GM19025 (cell line): Measurements from ENCODE around the gene ASB4.
"Not testable (repeated sequence)": the region's sequence is repeated elsewhere in the genome, so short reads cannot be mapped to it uniquely, and the experiment has no call there.

Source experiments
- ATAC-seq: cut with Tn5 transposase; IDR thresholded peaks from one replicate; pipeline ENCODE4 v1.9.1; 2021; ENCODE audit warnings: mild to moderate bottlenecking, low read depth, moderate library complexity; ENCODE audit not compliant: unreplicated experiment

Gene ASB4

GRCh38 chr7:95485391-95486123 lies at the start of gene ASB4:
TSS of gene ASB4 (plus strand) at chr7:95485943. CDS start at chr7:95485972, 29 bp downstream.
- no peak for ATAC-seq

- ATAC-seq = no peak
Observed at GRCh38 chr7:95436407-95436806, 49.3 kb upstream of the ASB4 start.

- no peak for ATAC-seq
Observed at GRCh38 chr7:95440394-95441038, 45.2 kb upstream of the ASB4 start.

DNA sequence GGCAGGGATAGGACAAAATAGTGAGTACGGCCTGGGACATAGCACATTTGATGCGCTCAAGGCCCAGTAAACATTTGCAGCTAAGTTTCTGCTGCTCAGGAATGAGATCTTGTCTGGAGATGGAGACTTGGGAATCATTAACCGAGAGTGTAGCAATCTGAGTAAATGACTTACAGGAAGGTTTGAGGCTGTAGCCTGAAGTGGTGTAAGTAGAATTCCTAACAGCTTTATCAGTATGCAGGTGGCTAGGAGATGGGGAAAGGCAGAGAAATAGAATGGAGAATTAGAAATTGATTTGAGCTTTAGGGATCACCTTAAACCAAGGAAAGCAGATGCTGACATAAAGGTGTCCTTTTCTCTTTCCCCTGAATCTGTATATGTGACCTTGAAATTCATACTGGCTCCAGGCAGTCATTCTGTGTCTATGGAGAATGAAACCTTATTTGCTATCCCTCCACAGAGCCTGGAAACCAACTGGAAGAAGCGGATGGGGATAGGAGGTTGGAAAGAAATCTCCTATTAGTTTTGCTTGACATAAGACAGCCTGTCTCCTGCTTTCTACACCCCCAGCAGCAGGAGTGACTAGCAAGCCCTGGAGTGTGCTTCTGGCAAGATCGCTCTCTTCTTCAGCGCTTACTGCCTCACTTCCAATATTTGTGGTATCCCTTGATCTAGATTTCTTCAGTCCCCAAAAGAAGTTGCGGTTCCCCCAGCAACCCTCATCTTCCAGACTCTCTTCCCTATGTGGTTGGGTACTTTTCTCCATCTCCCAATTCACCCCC lies 44.5 kb upstream of the ASB4 start:
- no peak for ATAC-seq

DNA sequence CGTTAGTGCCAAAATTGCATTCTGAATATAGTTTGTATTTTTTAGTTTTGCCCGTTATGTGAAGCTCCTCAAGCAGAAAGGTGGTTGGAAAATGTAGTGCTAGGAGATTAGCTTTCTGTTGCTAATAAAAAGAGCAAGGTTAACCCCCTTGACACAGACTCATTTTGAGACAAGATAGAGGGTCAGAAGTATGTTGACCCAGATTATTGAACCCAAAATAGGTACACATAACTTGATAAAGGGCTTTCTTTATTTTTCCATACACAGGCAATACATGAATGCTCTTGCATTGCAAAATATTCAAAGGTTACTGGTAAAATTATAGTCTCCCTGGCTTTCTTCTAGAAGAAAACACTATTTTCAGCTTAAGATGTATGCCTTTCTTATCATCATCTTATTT lies 40.9 kb upstream of the ASB4 start:
- ATAC-seq = no peak

DNA sequence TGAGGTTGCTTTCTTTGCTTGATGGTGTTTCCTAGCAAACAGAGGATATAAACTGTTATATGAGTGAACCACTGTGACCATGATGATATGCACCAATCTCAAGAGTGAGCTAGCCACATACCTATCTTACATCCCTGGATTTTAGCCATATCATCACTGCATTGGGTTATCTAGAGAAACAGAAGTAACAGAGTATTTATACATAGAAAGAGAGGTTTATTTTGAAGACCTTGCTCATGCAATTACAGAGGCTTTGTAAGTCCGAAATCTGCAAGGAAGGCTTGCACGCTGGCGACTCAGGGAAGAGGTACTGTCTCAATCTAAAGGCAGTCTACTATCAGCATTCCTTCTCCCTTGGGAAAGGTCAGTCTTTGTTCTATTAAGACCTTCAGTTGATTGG lies 39.1 kb upstream of the ASB4 start:
- ATAC-seq = no peak

DNA sequence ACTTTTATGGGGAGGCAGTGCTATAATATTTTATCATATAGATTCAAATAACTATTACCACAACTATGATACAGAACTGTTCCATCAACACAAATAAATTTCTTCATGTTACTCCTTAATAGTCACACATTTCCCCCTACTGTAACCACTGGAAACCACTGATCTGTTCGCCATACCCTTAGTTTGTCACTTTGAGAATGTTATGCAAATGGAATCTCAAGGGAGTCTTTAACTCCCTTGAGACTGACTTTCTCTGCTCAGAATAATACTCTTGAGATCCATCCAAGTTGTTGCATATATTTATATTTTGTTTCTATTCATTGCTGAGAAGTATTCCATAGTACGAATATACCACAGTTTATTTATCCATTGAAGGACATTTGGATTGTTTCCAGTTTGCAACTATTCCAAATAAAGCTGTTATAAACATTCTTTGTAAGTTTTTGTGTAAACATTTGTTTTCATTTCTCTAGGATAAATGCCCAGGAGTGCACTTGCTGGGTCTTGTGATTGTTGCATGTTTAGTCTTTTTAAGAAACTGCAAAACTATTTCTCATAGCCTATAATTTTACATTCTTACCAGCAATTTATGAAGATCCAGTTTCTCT lies 31.2 kb upstream of the ASB4 start:
- no peak for ATAC-seq

DNA sequence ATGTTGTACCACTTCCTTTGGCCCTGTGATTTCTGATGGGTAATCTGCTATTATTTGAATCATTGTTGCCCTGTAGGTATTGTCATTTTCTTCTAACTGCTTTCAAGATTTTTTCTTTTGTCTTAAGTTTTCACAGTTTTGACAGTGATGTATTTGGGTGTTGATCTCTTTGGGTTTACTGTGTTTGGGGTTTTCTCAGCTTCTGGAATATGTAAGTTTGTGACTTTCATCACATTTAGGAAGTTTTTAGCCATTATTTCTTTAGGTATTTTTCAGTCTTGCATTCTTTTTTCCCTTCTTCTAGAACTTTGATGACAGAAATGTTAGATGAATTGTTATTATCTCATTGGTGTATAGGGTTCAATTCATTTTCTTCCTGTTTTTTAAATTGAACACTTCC lies 27.8 kb upstream of the ASB4 start:
- ATAC-seq = no peak

GRCh38 chr7:95460653-95461052 lies 25.1 kb upstream of the ASB4 start:
- ATAC-seq = not testable (repeated sequence)

DNA sequence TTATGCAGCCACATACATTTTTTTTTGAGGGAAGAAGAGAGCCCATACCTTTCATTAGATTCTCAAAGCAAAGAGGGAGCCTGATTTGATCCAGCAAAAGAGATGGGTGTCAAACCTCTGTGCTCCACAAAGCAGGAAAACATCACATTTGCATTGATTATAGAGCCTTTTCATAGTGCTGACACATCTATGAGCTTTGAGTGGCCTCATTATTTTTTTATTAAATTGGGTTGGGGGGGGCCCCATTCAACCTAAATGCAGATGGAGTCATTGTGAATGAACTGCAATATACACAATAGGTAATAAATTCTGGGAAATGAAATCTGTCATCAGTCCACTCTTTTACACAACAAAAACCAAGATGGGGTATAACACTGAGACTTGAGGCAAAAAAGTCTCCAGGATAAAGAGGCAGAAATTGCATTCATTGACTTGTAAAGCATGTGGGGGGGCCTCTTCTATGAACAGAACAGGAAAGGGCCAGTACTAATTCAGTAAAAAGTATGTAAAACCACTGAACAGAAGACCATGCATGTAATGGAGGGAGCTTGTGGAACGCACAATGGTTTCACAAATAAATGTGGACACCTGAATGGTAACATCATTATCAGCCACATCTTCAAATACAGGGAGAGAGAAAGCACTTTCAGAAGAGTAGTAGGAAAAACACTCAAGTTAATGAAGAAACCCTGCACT lies 17.7 kb upstream of the ASB4 start:
- ATAC-seq = no peak

DNA sequence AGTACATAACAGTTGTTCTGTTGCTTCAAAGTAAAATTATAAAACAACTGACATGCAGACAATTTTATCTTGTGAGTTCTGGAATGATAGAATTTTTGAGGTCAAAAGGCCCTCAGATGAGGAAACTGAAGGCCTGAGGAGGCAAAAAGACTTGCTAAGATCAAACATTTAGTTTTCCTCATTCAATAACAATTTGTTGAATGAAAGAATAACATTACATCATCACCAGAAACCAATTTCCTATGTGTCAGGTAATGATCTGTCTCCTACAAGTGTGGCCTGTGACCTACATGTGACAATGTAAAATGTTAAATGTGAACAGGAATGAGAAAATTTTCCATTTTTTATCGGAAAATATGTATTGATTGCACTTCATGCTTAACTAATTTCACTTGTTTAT lies 16.6 kb upstream of the ASB4 start:
- ATAC-seq = no peak

GRCh38 chr7:95469848-95470247 lies 15.9 kb upstream of the ASB4 start:
- no peak for ATAC-seq

DNA sequence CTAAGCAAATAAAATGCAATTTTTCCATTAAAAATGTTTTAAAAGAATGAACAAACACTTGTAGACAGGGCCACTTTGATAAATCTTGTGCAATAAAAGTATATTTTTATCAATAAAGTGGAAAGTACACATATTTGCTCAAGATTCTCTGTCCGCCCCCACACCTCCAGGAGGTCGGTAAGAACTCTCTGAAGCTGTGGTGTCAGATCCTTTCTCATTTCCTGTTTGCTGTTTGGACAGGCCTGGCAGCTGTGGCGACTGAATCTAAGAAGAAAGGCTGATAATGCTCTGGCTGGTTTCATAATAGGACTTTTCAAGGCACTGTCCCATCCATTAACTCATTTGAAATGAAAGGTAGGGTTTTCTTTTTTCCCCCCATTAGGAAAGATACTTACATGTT lies 15.3 kb upstream of the ASB4 start:
- ATAC-seq = peak; percentile 93

- ATAC-seq = no peak
Observed at GRCh38 chr7:95471071-95471470, 14.7 kb upstream of the ASB4 start.

DNA sequence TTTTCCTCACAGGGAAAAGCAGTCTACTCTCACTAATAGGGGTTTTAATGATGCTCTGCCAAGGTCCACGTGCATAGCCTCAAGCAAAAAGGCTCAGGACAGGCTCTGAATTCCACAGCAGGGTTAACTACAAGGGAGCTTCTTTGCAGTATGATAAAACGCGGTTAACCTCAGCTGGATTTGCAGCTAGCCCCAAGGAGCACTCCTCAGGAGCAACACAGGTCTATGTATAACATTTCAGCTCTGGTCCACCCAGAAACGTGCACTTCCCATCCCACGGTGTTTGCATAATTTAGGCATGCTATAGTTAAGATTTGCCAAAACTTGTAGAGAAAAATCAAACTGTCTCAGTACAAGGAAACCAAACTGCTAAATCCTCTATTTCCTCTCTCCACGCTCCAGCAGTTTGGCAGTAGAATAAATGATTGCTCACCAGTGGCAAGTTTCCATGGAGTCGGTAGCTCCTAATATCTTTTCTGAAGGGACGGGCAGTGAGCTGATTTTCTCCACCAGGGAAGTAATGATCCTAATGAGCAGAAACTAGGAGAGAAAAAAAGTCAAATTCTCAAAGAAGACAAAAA lies 13.1 kb upstream of the ASB4 start:
- no peak for ATAC-seq

GRCh38 chr7:95473276-95473985 lies 12.3 kb upstream of the ASB4 start:
- no peak for ATAC-seq

- ATAC-seq = no peak
Observed at GRCh38 chr7:95476072-95476847, 9.5 kb upstream of the ASB4 start.

DNA sequence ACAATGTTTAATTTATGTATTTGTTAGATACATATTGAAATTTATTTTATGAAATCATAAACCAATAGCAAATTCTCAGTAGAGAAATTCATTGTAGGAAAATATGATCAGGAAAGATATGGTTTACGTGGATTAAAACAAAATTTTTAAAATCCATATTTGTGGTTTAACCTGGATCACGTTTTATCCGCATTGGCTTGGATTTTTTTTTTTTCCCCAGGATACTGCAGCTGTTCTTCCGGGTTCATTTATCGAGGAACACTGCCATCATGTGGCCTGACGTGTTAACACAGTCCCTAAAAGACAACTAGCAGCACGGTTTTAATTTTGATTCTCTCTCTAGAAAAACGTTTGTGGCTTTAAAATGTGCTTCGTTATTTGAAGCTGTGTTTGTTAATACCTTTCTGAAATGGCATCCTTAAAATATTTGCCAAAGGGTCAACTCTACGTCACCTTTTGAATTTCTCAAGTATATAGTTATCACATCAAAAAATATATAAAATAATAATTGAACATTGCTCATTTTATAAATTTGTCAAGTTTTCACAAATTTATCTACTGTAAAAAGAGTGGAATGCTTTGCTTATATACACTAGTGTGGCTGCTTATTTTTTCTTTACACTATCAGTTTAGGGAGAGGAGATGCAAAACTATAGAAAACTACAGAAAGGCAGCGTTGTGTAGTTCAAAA lies 8.7 kb upstream of the ASB4 start:
- no peak for ATAC-seq
